Measurements from ENCODE around the gene KIF5A. TPM values are rescaled to one million over a fixed set of nuclear protein-coding genes. Genes with fewer than 3 reads are reported as not detected.

KIF5A gene
- total RNA-seq, 2 experiments from 2014 or later: 1.2 to 1.3 TPM

DNA sequence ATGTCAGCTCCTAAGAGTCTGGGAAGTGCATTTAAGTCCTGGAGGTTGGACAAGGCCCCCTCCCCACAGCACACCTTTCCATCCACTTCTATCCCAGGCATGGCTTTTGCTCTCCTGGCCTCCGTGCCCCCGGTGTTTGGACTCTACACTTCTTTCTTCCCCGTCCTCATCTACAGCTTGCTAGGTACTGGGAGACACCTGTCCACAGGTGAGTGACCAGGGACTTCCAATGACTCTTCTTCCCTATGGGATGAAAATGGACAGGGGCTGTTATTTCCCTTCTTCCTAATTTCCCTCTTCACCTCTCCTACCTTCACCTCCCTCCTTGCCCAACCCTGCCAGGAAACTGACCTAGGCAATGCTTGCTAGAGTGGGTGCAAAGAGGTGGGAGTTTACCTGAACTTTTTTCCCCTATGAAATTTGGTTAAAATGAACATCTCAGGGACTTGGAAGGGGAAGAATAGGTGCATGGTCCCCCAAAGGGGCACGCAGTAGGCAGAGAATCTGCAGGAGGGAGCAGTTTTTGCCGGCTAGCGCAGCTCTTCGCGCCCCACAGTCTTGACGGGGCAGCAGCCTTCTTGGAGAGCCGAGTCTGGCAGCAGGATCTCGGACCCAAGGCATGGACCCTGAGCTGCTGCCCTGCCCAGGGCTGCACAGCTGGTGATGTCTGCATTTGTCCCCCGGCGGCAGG is 70.5 kb downstream of the KIF5A start:
- Mint-ChIP-seq H3K9me3 (no peaks in the 10 kb centered on the region), H3K27ac (no peak overlapping the region), H3K36me3 (ENCODE audit: low read depth) (no peaks in the 10 kb centered on the region), H3K4me1 (ENCODE audit: low read depth) (peaks cover 17% of the 10 kb centered on the region), H3K27me3 (peaks cover 72% of the 10 kb centered on the region), H3K4me3 (peak overlapping the region; percentile 64)
- intact Hi-C loops (cut with micrococcal nuclease): no loop called here
- TF ChIP-seq, protein P1, sequence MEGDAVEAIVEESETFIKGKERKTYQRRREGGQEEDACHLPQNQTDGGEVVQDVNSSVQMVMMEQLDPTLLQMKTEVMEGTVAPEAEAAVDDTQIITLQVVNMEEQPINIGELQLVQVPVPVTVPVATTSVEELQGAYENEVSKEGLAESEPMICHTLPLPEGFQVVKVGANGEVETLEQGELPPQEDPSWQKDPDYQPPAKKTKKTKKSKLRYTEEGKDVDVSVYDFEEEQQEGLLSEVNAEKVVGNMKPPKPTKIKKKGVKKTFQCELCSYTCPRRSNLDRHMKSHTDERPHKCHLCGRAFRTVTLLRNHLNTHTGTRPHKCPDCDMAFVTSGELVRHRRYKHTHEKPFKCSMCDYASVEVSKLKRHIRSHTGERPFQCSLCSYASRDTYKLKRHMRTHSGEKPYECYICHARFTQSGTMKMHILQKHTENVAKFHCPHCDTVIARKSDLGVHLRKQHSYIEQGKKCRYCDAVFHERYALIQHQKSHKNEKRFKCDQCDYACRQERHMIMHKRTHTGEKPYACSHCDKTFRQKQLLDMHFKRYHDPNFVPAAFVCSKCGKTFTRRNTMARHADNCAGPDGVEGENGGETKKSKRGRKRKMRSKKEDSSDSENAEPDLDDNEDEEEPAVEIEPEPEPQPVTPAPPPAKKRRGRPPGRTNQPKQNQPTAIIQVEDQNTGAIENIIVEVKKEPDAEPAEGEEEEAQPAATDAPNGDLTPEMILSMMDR (IDR thresholded peaks at IDR 0.05): no peak
- DNase-seq: no peak
- CTCF ChIA-PET: interaction anchor here (0.8 to 7.3 kb wide), 24 partner anchors 9 to 165 kb away, joined by 3 to 124 read pairs (median 5); partner anchors contain the start of genes ARHGEF25, B4GALNT1 and PIP4K2C
- ATAC-seq: no peak
- POLR2A ChIA-PET: interaction anchor here (0.7 to 2.6 kb wide), 9 partner anchors 9 to 45 kb away, joined by 3 to 13 read pairs (median 4); partner anchors contain the start of genes ARHGEF25 and PIP4K2C

DNA sequence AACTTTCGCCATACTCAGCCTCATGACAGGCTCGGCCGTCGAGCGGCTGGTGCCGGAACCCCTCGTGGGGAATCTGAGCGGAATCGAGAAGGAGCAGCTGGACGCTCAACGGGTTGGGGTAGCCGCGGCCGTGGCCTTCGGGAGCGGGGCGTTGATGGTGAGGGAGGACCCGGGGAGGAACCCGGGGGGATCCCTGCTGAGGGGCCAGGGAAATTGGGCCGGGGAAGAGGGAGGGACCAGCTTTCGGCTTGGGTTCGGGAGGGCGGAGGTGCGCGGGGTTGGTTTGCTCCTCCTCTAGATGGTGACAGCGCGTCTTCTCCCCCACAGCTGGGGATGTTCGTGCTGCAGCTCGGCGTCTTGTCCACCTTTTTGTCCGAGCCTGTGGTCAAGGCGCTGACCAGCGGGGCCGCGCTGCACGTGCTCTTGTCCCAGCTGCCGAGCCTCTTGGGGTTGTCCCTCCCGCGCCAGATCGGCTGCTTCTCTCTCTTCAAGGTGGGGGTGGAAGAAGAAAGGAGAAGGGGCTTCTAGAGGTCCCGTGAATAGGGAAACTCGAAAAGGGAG is 71.2 kb downstream of the KIF5A start:
- ChIA-PET POLR2A (interaction anchor here (0.7 to 2.6 kb wide), 8 partner anchors 10 to 46 kb away, joined by 3 to 13 read pairs (median 4); partner anchors contain the start of genes ARHGEF25 and PIP4K2C), CTCF (interaction anchor here (0.8 to 7.3 kb wide), 24 partner anchors 8 to 165 kb away, joined by 3 to 124 read pairs (median 5); partner anchors contain the start of genes ARHGEF25, B4GALNT1 and PIP4K2C)
- ATAC-seq (no peak), DNase-seq (peak; percentile 33)
- no peak overlapping the region for H3K27ac Mint-ChIP-seq
- peaks cover 17% of the 10 kb centered on the region for H3K4me1 Mint-ChIP-seq (ENCODE audit: low read depth)
- H3K9me3 Mint-ChIP-seq: no peaks in the 10 kb centered on the region
- intact Hi-C loops (cut with micrococcal nuclease): no loop called here
- H3K27me3 Mint-ChIP-seq: peaks cover 79% of the 10 kb centered on the region
- TF ChIP-seq, protein P1 (IDR thresholded peaks at IDR 0.05): no peak
- H3K4me3 Mint-ChIP-seq: peak overlapping the region; percentile 64
- H3K36me3 Mint-ChIP-seq (ENCODE audit: low read depth): no peaks in the 10 kb centered on the region

DNA sequence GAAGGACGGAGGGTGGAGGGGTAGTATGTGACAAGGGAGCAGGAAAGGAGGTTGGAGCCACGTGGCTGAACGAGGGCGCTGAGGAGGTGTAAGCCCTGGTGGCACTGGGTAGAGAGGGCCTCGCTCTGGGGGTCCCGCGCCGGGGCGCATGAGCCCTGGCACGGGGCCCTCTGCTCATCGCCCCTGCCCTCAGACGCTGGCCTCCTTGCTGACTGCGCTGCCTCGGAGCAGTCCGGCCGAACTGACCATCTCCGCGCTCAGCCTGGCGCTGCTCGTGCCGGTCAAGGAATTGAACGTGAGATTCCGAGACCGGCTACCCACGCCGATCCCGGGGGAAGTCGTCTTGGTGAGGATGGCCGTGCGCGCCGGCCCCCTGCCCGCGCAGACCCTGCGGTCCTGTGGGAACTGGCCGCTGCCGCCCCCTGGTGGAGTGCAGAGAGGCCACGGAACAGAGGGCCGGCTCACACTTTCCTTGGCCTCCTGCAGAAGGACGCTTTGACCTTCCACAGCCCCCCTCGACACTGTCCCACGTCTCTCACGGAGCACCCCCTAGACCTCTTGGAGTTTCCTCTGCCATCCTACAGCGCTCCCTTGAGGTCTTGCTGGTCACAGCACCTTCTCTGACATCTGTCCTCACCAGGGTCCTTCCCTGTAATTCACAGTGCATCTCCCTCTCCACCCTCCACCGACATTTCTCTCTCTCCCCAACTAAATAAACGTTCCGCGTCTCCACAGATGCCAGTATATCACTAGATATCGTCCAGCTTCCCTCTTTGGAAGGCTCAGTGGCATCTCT is 71.9 kb downstream of the KIF5A start:
- H3K27ac Mint-ChIP-seq: no peak overlapping the region
- no peaks in the 10 kb centered on the region for H3K36me3 Mint-ChIP-seq (ENCODE audit: low read depth)
- POLR2A ChIA-PET: interaction anchor here (0.7 to 1.5 kb wide), 5 partner anchors 11 to 47 kb away, joined by 3 to 6 read pairs (median 4); partner anchors contain the start of gene ARHGEF25
- peaks cover 85% of the 10 kb centered on the region for H3K27me3 Mint-ChIP-seq
- no peaks in the 10 kb centered on the region for H3K9me3 Mint-ChIP-seq
- peak; percentile 74 for DNase-seq
- peaks cover 17% of the 10 kb centered on the region for H3K4me1 Mint-ChIP-seq (ENCODE audit: low read depth)
- TF ChIP-seq, protein P1 (IDR thresholded peaks at IDR 0.05): peak; percentile 99
- CTCF ChIA-PET: interaction anchor here (0.9 to 7.3 kb wide), 28 partner anchors 7 to 166 kb away, joined by 3 to 124 read pairs (median 5); partner anchors contain the start of genes ARHGEF25 and B4GALNT1
- intact Hi-C loops (cut with micrococcal nuclease): loop anchor here (2.0 kb wide), 1 partner anchor 39 kb away; no protein-coding TSS in a partner anchor
- ATAC-seq: peak; percentile 81
- peak overlapping the region; percentile 64 for H3K4me3 Mint-ChIP-seq

DNA sequence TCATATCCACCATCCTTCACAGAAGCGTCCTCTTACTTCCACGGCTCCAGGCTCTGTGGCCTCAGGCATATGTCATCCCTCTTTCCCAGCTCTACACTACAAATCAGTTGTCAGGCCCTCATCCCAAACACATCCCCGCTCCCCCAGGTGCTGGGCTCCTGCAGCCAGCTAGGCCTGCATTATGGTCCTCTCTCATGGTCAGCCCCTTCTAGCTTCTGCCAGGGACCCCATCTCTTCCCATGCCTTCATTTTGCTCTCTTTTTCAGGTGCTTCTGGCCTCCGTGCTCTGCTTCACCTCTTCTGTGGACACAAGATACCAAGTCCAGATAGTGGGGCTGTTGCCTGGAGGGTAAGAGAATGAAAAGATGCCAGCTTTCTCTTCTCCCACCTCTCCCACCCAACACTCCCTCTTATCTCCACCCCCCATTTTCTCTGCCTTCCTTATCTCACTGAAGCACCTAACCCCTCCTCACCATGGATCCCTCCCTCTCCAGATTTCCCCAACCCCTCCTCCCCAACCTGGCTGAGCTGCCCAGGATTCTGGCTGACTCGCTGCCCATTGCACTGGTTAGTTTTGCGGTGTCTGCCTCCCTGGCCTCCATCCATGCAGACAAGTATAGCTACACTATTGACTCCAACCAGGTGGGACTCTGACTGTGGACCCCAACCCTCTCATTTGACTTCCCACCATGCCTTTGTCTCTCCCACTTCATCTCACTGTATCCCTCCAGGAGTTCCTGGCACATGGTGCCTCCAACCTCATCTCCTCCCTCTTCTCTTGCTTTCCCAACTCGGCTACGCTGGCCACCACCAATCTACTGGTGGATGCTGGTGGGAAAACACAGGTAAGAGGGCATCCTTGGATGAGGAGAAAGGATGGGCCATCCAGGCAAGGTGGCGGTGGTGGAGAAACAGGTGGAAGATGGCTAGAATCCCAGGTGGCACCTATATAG is 72.7 kb downstream of the KIF5A start:
- CTCF ChIA-PET: interaction anchor here (0.6 to 7.3 kb wide), 15 partner anchors 8 to 70 kb away, joined by 3 to 124 read pairs (median 3); no protein-coding TSS in a partner anchor
- POLR2A ChIA-PET: interaction anchor here (1.2 kb wide), 1 partner anchor 39 kb away, joined by 6 read pairs; no protein-coding TSS in a partner anchor
- Mint-ChIP-seq H3K36me3 (ENCODE audit: low read depth) (no peaks in the 10 kb centered on the region), H3K9me3 (no peaks in the 10 kb centered on the region), H3K4me3 (peak overlapping the region; percentile 64), H3K4me1 (ENCODE audit: low read depth) (peaks cover 20% of the 10 kb centered on the region), H3K27me3 (peaks cover 88% of the 10 kb centered on the region), H3K27ac (no peak overlapping the region)
- no peak for ATAC-seq
- DNase-seq: no peak
- TF ChIP-seq, protein P1 (IDR thresholded peaks at IDR 0.05): no peak
- intact Hi-C loops (cut with micrococcal nuclease): loop anchor here (2.0 kb wide), 1 partner anchor 40 kb away; no protein-coding TSS in a partner anchor

Data from activated CD8-positive, alpha-beta T cell treated with anti-CD3 and anti-CD28 coated beads for 36 hours (primary cell).